CD14-positive monocyte (primary cell): ENCODE data around the gene GRK2. TPM values are rescaled to one million over a fixed set of nuclear protein-coding genes. Genes with fewer than 3 reads are reported as not detected.

Experiments used
- DNase-seq, 3 donors: peaks; one replicate each; pipeline ENCODE4 v3.0.0-alpha.2; 2011 to 2022
- H2AFZ ChIP-seq: 2 replicates; pipeline ENCODE4 v1.6.0; 2012; ENCODE audit warnings: mild to moderate bottlenecking, low read depth, low read length, inconsistent platforms; ENCODE audit not compliant: insufficient read depth, poor library complexity, severe bottlenecking
- H3K27ac ChIP-seq, 2 donors: 1 replicate in 1 of 2; 2 replicates in 1 of 2; pipeline ENCODE4 v1.5.1; 2012 to 2013; ENCODE audit warnings: low read length in 2 of 2, control low read depth in 1 of 2, inconsistent platforms in 1 of 2, low read depth in 1 of 2, mild to moderate bottlenecking in 1 of 2
- H3K27me3 ChIP-seq, 2 donors: one replicate each; pipeline versions ENCODE4 v1.6.0 to v1.6.1; 2011 to 2013; ENCODE audit warnings: low read length in 2 of 2; ENCODE audit not compliant: control insufficient read depth in 2 of 2, insufficient read depth in 2 of 2
- H3K36me3 ChIP-seq, 2 donors: replicated peaks in 1 of 2; 1 replicate in 1 of 2; 2 replicates in 1 of 2; pipeline versions ENCODE4 v1.5.1 to v1.6.1; 2012 to 2013; ENCODE audit warnings: low read length in 2 of 2, control low read depth in 1 of 2, inconsistent platforms in 1 of 2, mild to moderate bottlenecking in 1 of 2; ENCODE audit not compliant: insufficient read depth in 2 of 2, control insufficient read depth in 1 of 2
- H3K4me1 ChIP-seq, 2 donors: 1 replicate in 1 of 2; 2 replicates in 1 of 2; pipeline versions ENCODE4 v1.5.1 to v1.6.1; 2012 to 2013; ENCODE audit warnings: low read length in 2 of 2, control low read depth in 1 of 2, inconsistent platforms in 1 of 2, mild to moderate bottlenecking in 1 of 2, moderate library complexity in 1 of 2; ENCODE audit not compliant: insufficient read depth in 2 of 2, control insufficient read depth in 1 of 2
- H3K4me2 ChIP-seq: replicated peaks from 2 replicates; pipeline ENCODE3; 2012; ENCODE audit warnings: low read length, moderate library complexity, mild to moderate bottlenecking; ENCODE audit not compliant: poor library complexity, severe bottlenecking; ENCODE audit errors: extremely low read depth
- H3K4me3 ChIP-seq, 3 experiments: fragments of 200-600 bp in 1 of 3; sonication (generic) in 1 of 3; replicated peaks in 1 of 3; 1 replicate in 2 of 3; 2 replicates in 1 of 3; pipeline ENCODE4 v1.5.1; 2011 to 2013; ENCODE audit warnings: low read length in 3 of 3, mild to moderate bottlenecking in 3 of 3, control low read depth in 2 of 3, low read depth in 2 of 3, inconsistent platforms in 1 of 3, moderate library complexity in 1 of 3
- H3K79me2 ChIP-seq: 2 replicates; pipeline ENCODE4 v1.6.0; 2012; ENCODE audit warnings: mild to moderate bottlenecking, control low read depth, inconsistent platforms, low read length, moderate library complexity; ENCODE audit not compliant: insufficient read depth
- H3K9ac ChIP-seq: 2 replicates; pipeline ENCODE4 v1.6.0; 2017; ENCODE audit warnings: low read length, mild to moderate bottlenecking; ENCODE audit not compliant: insufficient read depth, poor library complexity, severe bottlenecking
- H3K9me3 ChIP-seq, 2 donors: replicated peaks in 1 of 2; 1 replicate in 1 of 2; 2 replicates in 1 of 2; pipeline versions ENCODE4 v1.5.1 to v1.6.1; 2012 to 2013; ENCODE audit warnings: low read length in 2 of 2, control low read depth in 1 of 2; ENCODE audit not compliant: control insufficient read depth in 1 of 2, insufficient read depth in 1 of 2
- H4K20me1 ChIP-seq: 2 replicates; pipeline ENCODE4 v1.6.0; 2012; ENCODE audit warnings: mild to moderate bottlenecking, low read length, control low read depth, moderate library complexity; ENCODE audit not compliant: insufficient read depth
- H3K27ac Mint-ChIP-seq, 7 donors: one replicate each; pipeline ENCODE4 v1.8.0; 2020; ENCODE audit warnings: mild to moderate bottlenecking in 7 of 7, mixed read lengths in 7 of 7, moderate library complexity in 6 of 7, inconsistent platforms in 2 of 7
- H3K27me3 Mint-ChIP-seq, 3 donors: one replicate each; pipeline ENCODE4 v1.8.0; 2021 to 2022; ENCODE audit warnings: low read depth in 3 of 3, mild to moderate bottlenecking in 3 of 3, mixed read lengths in 3 of 3, moderate library complexity in 3 of 3, inconsistent platforms in 1 of 3
- H3K36me3 Mint-ChIP-seq, 2 donors: one replicate each; pipeline ENCODE4 v1.8.0; 2020; ENCODE audit warnings: mixed read lengths in 2 of 2, inconsistent platforms in 1 of 2, mild to moderate bottlenecking in 1 of 2
- H3K4me1 Mint-ChIP-seq: one replicate; pipeline ENCODE4 v1.8.0; 2020; ENCODE audit warnings: mild to moderate bottlenecking, mixed read lengths
- H3K4me3 Mint-ChIP-seq, 2 donors: one replicate each; pipeline ENCODE4 v1.8.0; 2020; ENCODE audit warnings: mild to moderate bottlenecking in 2 of 2, mixed read lengths in 2 of 2, moderate library complexity in 1 of 2
- H3K9me3 Mint-ChIP-seq, 7 donors: one replicate each; pipeline ENCODE4 v1.8.0; 2020 to 2022; ENCODE audit warnings: mixed read lengths in 7 of 7, mild to moderate bottlenecking in 6 of 7, moderate library complexity in 6 of 7, inconsistent platforms in 2 of 7
- WGBS: methylation state at CpG from one replicate; pipeline ENCODE4 v1.1.5; 2013; ENCODE audit warnings: missing lambda C conversion rate; ENCODE audit not compliant: insufficient coverage; 5-methylcytosine and 5-hydroxymethylcytosine counted together
- intact Hi-C, 2 donors: fragments of 100-400 bp; cut with micrococcal nuclease; formaldehyde crosslinking; loops; one replicate each; pipeline versions ENCODE4 v1.15.0 to v1.15.1; 2023
- polyA plus RNA-seq, 3 donors: library from polyadenylated mRNA; depleted of rRNA in 1 of 3; unstranded in 2 of 3; stranded (reverse) in 1 of 3; fragments of 300-500 nt in 2 of 3; fragments of >200 nt in 1 of 3; fragmentation: Illumina TruSeq in 2 of 3; gene quantifications; 1 replicate in 2 of 3; 2 replicates in 1 of 3; pipeline ENCODE4 v1.2.3, GENCODE V29; 2012 to 2021
- TF ChIP-seq, protein P1 (sequence below): fragments of 200-600 bp; IDR thresholded peaks from one replicate; pipeline ENCODE4 v1.8.0; 2022; ENCODE audit warnings: antibody characterized with exemption, mild to moderate bottlenecking

The GRK2 gene
- polyA plus RNA-seq, 3 donors = 34.9 to 777 (median 43.0) TPM

DNA sequence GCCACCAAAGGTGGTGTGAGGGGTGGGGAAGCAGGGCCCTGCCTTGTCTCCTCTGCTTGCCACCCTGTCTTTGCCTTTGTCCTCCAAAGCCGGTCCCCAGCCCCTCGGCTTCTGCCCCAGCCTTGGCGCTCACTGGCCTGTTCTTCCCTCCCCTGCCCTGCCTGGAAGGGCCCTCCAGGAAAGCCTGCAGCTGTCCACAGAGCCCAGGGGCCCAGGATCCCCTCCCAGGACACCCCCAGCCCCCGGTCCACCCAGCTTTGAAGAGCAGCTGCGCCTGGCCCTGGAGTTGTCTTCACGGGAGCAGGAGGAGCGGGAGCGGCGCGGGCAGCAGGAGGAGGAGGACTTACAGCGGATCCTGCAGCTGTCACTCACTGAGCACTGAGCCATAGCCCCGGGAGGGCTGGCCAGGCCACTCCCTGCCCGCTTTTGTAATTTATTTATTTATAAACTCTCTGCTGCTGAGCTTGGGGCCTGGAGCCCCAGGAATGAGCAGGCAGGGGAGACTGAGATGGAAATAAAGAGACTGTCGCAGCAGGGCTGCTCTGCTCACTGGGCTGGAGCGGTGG, 35.8 kb downstream of the GRK2 start:
- H4K20me1 ChIP-seq = peaks cover 87% of the 10 kb centered on the region
- TF ChIP-seq, protein P1, sequence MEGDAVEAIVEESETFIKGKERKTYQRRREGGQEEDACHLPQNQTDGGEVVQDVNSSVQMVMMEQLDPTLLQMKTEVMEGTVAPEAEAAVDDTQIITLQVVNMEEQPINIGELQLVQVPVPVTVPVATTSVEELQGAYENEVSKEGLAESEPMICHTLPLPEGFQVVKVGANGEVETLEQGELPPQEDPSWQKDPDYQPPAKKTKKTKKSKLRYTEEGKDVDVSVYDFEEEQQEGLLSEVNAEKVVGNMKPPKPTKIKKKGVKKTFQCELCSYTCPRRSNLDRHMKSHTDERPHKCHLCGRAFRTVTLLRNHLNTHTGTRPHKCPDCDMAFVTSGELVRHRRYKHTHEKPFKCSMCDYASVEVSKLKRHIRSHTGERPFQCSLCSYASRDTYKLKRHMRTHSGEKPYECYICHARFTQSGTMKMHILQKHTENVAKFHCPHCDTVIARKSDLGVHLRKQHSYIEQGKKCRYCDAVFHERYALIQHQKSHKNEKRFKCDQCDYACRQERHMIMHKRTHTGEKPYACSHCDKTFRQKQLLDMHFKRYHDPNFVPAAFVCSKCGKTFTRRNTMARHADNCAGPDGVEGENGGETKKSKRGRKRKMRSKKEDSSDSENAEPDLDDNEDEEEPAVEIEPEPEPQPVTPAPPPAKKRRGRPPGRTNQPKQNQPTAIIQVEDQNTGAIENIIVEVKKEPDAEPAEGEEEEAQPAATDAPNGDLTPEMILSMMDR = no peak
- H3K4me3 ChIP-seq = peak overlapping the region in 2 of 3 experiments; percentile 66 to 86
- peak overlapping the region; percentile 64 to 78 for H3K27ac ChIP-seq
- intact Hi-C loops = loop anchor here in 1 of 2 donors (5.0 kb wide), 1 partner anchor 35 kb away; the partner anchor contains the start of gene GRK2
- Mint-ChIP-seq H3K4me3 (peak overlapping the region; percentile 79 to 85), H3K27me3 (no peaks in the 10 kb centered on the region), H3K36me3 (peaks cover 43 to 69% of the 10 kb centered on the region in 2 donors), H3K4me1 (peaks cover 55% of the 10 kb centered on the region), H3K27ac (peak overlapping the region; percentile 75 to 92 (median 89)), H3K9me3 (no peaks in the 10 kb centered on the region)
- H3K9ac ChIP-seq = peak overlapping the region; percentile 73
- peaks cover 44 to 64% of the 10 kb centered on the region in 2 donors for H3K4me1 ChIP-seq
- H3K36me3 ChIP-seq = peaks cover 54 to 56% of the 10 kb centered on the region in 2 donors
- no peaks in the 10 kb centered on the region for H3K9me3 ChIP-seq
- no peaks in the 10 kb centered on the region for H3K27me3 ChIP-seq
- peak in 2 of 3 donors; percentile 20 to 27 for DNase-seq
- H3K4me2 ChIP-seq = peak overlapping the region; percentile 94
- WGBS = 48% methylated on average over 10 of the region's 15 CpGs
- H2AFZ ChIP-seq = no peak overlapping the region
- peaks cover 63% of the 10 kb centered on the region for H3K79me2 ChIP-seq

DNA sequence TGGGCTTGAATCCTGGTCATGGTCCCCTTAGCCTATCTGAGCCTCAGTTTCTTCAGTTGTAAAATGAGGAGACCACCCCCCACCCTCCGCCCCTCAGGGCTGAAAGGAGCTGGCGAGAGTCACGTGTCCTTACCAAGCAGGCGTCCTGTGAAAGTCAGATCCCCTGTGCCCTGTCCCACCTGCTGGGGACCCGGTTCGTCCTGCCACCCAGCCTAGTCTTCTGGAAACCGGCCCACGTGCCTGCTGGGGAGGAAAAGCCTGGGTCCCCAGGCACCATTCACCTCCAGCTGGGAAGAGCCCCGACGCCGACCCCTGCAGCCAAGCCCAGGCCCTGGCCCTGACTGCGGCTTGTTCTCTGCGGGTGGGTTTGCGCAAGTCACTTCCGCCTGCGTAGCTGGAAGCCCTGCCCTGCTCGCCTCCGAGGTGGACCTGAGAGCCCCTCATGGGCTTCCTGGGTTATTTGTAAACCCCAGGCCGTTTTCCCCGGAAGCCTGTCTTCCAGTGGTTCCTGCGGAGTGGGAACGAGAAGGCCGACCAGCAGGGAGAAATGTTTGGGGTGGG, 36.4 kb downstream of the GRK2 start:
- whole genome bisulfite sequencing = 0% methylated on average over 17 of the region's 23 CpGs
- Histone ChIP-seq H3K9ac (peak overlapping the region; percentile 73), H3K27me3 (no peaks in the 10 kb centered on the region), H3K4me3 (peak overlapping the region; percentile 40 to 86 (median 66)), H3K4me2 (peak overlapping the region; percentile 94), H2AFZ (peak overlapping the region; percentile 72), H3K79me2 (peaks cover 57% of the 10 kb centered on the region), H3K4me1 (peaks cover 44 to 64% of the 10 kb centered on the region in 2 donors), H4K20me1 (peaks cover 81% of the 10 kb centered on the region), H3K9me3 (no peaks in the 10 kb centered on the region), H3K27ac (peak overlapping the region; percentile 64 to 78), H3K36me3 (peaks cover 57% of the 10 kb centered on the region in 2 donors)
- peak; percentile 47 to 69 (median 67) for DNase-seq
- H3K27ac Mint-ChIP-seq = peak overlapping the region; percentile 75 to 92 (median 89)
- H3K36me3 Mint-ChIP-seq = peaks cover 47 to 69% of the 10 kb centered on the region in 2 donors
- intact Hi-C loops = loop anchor here (1.0 to 5.0 kb wide), 2 partner anchors 9 to 35 kb away; partner anchors contain the start of gene GRK2 (in 1 of the 2)
- TF ChIP-seq, protein P1 = no peak
- peak overlapping the region; percentile 79 to 85 for H3K4me3 Mint-ChIP-seq
- H3K9me3 Mint-ChIP-seq = no peaks in the 10 kb centered on the region
- no peaks in the 10 kb centered on the region for H3K27me3 Mint-ChIP-seq
- peaks cover 55% of the 10 kb centered on the region for H3K4me1 Mint-ChIP-seq
